ENCODE measurements around the gene MTA3.

The MTA3 gene

DNA sequence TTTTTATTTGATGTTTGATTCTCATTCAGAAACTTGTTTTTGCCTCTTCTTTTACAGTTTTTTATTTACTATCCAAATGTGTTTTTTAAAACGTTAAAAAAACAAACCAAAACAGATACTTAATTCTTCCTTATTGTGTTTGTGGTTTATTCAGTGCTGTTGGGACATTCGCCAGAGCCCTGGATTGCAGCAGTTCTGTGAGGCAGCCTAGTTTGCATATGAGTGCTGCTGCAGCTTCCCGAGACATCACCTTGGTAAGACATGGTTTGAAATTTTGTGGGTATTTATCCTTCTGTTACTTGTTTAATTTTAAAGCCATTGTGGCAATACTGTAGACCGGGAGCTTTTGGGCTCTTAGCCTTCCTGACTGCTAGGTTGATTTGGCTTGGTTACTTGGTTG, 91.2 kb downstream of the MTA3 start:
- no peak for DNase-seq (ENCODE audit: low read depth in 3 of 3)

DNA sequence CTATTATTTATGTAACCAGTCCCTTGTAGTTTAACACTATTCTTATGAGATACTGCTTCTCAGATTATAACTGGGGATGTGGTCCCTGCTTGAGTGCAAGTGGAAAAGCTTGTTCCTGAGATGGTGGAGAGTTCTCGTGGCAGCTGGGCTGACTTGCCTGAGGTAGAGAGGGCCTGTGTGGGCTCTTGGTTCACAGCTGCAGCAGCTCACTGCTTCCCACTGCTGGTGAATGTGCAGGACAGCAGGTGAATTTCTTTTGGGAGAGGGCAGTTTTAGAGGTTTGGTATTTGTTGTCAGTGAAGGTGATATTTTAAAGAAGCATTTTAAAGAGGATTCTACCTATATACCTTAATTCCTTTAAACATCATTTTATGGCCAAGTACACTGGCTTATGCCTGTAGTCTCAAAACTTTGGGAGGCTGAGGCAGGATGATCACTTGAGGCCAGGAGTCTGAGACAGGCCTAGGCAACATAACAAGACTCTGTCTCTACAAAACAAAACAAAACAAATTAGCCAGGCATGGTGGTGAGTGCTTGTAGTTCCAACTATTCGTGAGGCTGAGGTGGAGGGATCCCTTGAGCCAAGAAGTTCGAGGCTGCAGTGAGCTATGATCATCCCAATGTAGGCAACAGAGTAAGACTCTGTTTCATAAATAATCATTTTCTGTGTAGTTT, 94.8 kb downstream of the MTA3 start:
- DNase-seq (ENCODE audit: low read depth in 3 of 3): peak; percentile 32 to 45 (median 34)

DNA sequence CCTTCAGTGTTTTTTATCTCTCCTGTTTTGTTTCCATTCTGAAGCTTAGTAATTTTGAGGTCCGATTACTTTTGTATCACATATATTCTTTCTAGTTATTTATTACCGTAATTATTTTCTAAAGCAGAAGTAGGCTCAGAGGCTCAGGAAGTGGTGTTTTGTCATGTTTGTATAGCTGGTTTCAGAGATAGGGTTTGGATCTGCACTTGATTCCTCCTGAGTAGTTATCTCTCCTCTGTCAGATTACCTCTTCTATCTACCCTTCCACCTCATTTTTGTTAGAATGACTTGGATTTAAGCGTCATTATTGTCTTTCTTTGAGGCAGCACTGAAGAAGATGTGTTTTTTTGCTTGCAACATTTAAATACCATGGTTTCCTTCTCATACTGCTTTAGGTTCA, 95.4 kb downstream of the MTA3 start:
- no peak for DNase-seq (ENCODE audit: low read depth in 3 of 3)

DNA sequence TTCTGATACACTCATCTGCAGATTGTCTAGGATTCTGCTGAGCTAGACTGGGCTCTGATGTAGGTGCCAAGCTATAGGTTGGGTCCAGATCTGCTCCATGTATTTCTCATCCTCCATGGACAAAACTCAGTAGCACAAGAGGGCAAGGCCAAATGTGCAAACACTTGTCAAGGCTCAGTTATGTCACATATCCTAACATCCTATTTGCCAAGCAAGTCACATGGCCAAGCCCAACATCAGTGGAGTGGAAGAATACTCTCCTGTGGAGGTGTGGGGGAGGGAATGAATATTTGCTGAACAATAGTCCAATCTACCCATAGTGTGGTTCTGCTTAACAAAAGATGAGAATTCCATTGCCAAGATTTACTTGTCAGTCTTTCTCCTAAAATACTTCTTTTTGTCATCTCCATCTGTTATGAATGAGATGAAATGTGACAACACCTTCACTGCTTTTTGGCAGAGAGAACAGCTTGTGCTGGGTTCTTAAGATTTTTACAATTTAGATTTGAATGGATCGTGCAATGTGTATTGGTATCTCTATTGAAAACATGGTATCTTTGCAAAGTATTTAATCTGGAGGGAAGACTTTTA, 105.7 kb downstream of the MTA3 start:
- DNase-seq (ENCODE audit: low read depth in 3 of 3): no peak

DNA sequence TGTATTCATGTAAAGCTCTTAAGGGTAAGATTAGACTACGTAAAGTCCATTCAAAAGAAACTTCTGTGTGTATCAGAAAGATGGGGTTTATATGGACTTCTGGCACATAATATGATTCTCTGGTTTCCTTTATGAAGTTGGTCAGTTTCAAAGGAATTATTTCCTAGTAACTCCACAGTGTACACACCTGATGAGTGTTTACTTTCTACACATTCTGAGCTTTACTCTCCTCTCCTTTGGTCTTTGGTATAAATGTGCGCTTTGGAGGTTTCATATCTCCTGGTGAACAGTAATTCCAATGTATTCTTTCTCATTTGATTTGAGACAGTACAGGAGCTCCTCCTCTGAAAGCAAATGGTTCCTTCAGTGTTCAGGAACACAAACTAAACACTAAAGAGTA, 107.4 kb downstream of the MTA3 start:
- no peak for DNase-seq (ENCODE audit: low read depth in 3 of 3)

DNA sequence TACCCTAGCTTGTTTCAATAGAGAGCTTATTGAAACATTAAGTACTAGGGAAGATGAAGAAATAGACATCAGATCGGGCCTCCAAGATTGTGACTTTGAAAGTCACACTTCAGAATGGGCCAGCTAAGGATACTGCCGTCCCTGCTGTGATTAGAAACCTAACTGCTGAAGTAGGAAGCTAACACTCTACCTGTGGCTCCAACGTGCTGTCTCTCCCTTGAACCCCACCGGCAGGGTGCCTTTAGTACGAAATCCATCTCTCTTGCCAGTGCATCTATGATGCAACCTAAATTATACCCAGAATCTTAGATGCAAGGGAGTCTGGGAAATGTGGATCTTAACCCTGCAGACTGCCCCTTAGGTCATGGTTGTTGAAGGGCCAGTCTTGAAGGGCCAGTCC, 116.9 kb downstream of the MTA3 start:
- no peak for DNase-seq (ENCODE audit: low read depth in 3 of 3)

DNA sequence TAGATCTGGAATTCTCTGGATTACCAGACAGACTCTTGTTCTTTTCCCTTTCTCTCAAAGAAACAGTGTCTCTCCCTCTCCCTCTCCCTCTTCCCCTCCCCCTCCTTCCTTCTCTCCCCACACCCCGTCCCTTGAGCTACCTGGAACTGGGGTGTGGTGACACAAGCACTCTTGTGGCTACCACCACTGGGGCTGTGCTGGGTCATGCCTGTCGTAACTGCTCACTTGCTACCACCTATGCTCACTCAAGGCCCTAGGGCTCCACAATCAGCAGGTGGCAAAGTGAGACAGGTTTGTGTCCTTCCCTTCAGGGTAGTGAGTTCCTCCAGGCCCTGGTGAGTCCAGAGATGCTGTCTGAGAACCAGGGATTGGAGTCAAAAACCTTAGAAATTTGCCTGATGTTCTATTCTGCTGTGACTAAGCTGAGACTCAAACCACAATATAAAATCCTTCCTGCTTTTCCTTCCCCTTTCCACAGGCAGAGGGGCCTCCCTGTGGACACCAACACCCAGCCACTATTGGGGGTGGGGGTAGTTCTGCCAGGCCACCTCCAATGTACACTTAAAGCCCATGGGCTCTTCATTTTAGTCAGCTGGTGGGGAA, 124.7 kb downstream of the MTA3 start:
- no peak for DNase-seq (ENCODE audit: low read depth in 3 of 3)

DNA sequence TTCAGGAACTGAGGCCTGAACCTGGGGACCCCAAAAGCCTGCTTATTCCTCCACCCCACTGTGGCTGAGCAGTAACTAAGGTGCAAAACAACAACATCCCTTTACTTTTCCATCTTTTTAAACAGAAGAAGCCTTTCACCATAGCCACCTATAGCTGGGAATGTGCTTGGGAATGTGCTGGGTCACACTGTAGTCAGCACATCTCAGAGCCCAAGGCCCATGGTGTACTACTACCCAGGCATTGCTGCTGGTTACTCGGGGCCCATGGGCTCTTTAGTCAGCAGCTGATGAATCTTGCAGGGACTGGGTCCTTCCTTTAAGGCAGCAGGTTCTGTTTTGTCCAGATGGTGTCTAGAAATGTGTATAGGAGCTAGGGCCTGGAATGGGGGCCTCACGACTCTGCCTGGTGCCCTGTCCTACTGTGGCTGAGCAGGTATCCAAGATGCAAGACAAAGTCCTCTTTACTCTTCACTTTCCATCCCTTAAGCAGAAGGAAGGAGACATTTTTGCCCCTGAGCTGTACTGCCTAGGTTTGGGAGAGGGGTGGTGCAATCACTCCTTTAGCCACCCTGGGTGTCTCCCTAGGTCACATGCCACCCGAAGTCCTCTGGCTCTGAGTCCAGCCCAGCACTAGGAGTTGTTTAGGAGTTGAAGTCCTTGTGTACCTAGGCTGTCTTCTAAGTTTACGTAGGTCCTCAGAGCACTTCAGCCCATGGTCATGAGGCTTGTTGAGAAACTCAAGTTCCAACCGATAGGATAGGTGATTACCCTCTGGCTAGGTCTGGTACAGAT, 125.5 kb downstream of the MTA3 start:
- DNase-seq (ENCODE audit: low read depth in 3 of 3): no peak

DNA sequence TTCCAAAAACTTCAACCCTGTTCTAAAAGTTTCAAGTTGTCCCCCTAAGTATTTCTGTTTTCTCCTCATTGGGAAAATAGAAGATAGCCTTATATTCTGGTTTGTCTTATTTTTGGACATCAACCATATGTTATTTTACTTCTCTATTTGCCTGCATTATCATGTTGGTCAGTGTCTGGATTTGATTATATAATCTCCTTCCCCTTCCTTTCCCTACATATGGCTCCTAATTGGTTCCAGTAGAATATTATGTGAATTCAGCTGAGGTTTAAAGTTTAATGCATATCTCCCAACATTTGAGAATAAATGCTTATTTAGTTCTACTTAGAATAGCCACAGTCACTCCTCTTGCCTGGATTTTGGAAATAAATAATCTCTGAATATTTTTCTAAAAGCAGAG, 128.6 kb downstream of the MTA3 start:
- no peak for DNase-seq (ENCODE audit: low read depth in 3 of 3)

DNA sequence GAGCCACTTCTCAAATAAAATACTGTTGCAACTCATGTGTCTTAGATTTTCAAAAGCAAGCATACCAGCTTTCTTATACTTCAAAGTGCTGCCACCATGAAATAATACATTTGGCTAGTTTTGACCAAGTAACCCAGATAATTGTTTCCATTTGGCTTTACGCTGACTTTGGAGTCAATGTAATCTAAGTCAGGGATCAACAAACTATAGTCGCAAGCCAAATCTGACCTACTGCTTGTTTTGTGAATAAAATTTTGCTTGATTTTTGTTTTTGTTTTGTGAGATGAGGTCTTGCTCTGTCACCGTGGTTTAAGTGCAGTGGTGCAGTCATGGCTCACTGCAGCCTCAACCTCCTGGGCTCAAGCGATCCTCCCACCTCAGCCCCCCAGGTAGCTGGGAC, 130.5 kb downstream of the MTA3 start:
- DNase-seq (ENCODE audit: low read depth in 3 of 3): no peak

DNA sequence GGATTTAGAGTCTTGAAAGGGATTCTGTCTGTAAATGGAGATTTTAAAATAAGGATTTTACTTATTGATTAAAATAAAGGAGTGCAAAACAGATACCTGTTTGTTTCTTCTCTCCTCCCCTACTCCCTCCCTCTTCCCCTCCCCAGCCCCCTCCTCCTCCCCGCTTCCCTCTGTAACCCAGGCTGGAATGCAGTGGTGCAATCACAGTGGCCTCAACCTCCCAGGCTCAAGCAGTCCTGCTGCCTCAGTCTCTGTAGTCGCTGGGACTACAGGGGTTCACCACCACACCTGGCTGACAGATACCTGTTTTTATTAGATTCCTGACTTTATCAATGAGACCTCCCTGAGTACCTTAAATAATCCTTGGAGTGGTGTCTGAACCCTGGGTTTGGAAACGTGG, 138.4 kb downstream of the MTA3 start:
- DNase-seq (ENCODE audit: low read depth in 3 of 3): no peak

DNA sequence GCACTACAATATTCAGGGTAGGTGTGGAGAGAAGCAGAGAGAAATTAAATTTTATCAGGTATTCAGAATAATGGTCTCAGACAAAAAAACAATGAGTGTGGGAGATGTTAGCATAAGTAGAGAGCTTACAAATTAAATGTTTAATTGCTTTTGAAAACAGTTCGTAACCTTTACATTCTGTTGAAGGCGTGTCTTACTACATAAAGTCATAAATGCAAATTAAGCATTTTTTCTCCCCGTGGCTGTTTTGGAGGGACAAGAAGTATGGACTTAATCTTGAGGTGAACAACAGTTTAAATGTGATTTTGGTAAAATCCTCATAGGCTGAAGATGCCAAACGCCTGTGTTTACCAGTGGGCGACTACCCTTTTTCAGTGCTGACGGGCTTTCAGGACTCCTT, 139.7 kb downstream of the MTA3 start:
- DNase-seq (ENCODE audit: low read depth in 3 of 3): no peak

DNA sequence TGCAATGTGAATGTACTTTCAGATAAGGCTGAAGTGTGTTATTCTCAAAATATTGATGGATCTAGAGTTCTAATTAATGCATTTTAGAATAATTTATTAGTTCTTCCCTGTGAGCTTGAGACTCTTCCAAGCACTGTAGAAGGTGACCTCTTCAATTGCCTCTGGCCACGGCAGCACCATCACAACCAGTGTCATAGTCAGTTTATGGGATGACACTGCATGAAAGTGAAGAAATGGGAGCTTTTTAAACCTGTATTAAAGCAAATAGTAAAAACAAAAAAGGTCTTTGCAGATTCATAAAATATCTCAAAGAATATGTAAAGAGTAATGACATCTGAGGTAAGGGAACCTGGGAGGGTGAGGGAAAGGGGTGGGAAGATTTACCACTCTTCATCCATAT, 143.5 kb downstream of the MTA3 start:
- DNase-seq (ENCODE audit: low read depth in 3 of 3): no peak

DNA sequence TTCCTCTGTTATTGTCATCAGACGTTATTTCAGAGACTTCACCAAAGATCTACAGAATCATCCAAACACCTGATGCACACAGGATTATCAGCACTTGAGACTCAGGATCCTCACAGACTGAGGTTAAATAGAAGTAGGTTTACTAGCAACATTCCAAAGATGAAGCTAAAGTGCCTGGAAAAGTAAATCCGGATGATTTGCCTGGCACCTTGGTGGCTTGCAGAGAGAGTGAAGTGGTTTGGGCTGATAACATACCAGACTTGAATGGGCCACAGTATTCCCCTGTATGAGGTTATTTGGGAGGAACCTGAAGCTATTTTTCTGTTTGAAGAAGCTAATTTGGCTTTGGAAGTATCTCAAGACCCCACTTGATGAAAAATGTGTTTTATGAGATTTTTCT, 144.5 kb downstream of the MTA3 start:
- no peak for DNase-seq (ENCODE audit: low read depth in 3 of 3)

DNA sequence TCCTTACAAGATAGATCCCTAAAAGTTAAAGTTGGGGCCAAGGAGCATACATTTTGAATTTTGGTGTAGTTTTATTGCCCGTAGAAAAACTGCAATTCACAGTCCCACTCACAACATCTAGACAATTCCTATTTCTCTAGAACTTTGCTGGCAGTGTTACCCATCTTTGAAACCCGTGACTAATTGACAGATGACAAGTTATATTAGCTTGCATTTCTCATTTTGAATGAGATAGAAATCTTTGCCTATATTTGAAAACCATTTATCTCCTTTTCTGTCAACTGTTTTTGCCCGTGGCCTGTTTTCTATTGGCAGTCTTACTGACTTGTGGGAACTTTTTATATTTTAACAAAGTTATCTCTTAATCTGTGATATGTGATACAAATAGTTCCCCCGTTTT, 145.5 kb downstream of the MTA3 start:
- no peak for DNase-seq (ENCODE audit: low read depth in 3 of 3)

DNA sequence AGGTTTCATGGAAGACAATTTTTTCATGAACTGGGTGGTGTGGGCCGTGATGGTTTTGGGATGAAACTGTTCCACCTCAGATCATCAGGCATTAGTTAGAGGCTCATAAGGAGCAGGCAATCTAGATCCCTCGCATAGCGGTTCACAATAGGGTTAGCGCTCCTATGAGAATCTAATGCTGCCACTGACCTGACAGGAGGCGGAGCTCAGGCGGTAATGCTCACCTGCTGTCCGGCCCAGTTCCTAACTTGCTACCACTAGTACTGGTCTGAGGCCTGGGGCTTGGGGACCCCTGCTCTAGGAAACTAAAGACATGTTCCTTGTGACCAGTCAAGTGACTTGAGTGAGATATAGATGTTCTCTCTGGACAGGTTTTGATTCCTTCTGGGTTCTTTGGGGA, 146.3 kb downstream of the MTA3 start:
- no peak for DNase-seq (ENCODE audit: low read depth in 3 of 3)

DNA sequence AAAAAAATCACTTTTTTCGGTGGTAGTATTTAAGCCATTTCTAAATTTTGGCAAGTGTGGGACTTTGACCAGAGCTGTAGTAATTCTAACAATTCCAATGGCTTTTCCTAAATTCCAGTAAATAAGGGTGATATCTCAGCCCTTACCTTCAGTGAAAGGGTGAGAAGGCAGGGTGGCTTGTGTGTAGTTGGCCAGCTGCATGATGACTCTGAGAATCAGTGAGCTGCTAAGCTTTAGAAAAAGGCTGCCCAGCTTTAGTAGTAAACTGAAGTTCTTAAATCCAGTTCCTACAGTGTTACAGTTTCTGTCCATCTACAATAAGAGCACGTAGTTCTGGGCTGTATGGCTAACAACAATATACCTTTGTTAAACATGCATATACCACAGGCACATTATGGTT, 153.5 kb downstream of the MTA3 start:
- no peak for DNase-seq (ENCODE audit: low read depth in 3 of 3)

DNA sequence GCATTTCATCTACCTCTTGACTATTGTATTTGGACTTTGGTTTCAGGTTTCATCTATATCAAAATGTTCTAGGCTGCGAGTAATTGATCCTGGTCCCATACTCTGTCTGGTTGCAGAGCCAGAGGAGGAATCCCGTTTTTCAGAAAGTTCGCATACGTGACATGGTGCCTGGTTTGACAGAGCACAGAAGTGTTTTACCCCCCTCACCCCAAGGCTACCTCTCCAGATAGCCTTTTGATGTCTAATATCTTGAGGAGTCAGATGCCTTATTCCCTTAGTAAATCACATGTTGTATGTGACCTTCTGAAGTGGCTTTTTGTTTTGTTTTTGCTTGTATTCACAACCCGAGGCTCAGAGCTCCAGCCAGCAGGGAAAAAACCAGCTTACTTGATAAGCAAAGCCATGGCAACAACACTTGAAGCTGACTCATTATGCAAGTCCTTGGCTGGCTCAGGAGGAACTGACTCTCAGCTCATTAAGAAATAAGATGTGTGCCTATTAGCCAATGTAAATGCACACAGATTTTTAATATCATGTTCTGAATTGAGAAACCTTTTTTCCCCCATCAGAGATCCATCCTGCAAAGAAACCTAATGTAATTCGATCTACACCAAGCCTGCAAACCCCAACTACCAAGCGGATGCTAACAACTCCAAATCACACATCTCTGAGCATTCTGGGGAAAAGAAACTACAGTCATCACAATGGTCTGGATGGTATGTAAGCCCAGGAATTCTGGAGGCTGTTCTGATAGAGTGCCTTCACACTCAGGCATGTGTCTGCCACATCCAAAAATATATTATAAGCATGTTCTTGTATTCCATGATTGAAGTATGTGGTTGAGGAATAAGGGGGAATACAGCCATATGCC, 154.1 kb downstream of the MTA3 start:
- peak; percentile 4 to 20 (median 14) for DNase-seq (ENCODE audit: low read depth in 3 of 3)

DNA sequence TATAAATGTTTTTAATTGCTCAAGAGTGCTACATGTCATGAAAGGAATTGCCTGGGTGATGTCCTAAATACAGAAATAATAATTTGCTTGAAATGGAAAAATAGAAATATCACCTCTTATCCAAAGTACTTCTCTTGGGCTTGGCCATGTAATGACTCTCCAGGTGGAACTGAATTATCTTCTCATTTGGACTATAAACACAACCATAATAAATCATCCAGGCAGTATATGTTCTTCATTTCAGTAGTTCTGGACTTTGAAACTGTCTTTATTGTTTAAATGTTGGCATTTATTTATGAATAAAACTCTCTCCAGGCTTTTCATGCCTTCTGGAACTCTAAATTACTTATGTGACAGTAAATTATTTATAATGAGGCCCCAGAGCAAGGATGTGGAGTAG, 155.0 kb downstream of the MTA3 start:
- DNase-seq (ENCODE audit: low read depth in 3 of 3): no peak

DNA sequence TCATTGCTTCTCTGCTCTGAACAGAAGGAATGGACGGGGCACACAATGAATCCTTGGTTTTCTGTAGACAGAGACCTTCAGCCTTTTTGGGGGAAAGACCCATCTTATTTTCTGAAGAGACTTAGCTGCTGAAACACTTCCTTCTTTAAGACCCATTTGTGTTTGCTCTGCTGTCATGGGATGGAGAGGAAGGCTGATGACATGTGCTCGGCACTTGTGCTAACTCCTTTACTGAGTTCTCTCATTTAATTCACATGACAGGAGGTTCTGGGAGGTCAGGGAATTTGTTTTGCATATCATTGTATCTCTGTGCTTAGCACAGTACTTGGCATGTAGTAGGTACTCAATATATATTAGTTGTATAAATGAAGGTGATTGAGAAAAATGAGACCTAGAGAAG, 156.5 kb downstream of the MTA3 start:
- no peak for DNase-seq (ENCODE audit: low read depth in 3 of 3)

DNA sequence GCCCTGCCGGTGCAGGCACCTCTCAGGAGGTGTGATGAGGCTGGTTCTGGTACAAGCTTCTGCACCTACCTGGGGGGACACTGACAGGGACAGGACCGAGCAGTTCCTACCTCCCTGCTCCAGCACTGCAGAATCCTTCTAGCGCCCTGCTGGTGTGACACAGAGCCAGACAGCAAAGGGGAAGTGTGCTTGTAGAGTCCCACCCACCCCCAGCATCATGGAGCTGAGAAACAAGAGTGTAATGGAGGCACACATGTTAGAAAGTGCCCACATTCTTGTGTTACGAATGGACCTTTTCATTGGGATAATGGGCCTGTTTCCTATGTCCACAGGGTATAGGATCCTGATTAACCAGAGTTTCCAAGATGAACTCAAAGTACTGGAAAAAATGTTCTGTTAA, 157.2 kb downstream of the MTA3 start:
- DNase-seq (ENCODE audit: low read depth in 3 of 3): no peak

DNA sequence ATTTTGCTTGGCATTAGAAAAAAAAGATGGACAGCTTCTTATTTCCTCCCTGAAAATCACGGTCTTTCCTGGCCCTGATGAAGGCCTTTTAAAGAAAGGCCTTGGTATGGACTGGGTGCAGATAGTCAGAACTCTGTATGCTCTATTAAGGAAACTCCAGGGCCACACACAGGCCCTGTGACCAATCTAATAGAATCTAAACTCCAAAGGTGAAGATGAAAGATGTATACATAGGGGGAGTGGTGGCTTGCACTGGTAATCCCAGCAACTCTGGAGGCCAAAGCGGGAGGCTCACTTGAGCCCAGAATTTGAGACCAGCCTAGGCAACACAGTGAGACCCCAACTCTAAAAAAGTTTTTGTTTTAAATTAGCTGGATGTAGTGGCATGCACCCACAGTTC, 158.2 kb downstream of the MTA3 start:
- DNase-seq (ENCODE audit: low read depth in 3 of 3): no peak

Measured in stimulated activated CD4-positive, alpha-beta T cell treated with anti-CD3 and anti-CD28 coated beads, TNF-alpha, amount 100 ng/mL, for 48 hours (primary cell).